ENCODE results near the gene HUS1. TPM values are rescaled to one million over a fixed set of nuclear protein-coding genes. Genes with fewer than 3 reads are reported as not detected.

The HUS1 gene
- polyA plus RNA-seq, 2 of the 4 experiments (the other 2 are of a cell fraction) = 18.0 to 39.8 TPM

DNA sequence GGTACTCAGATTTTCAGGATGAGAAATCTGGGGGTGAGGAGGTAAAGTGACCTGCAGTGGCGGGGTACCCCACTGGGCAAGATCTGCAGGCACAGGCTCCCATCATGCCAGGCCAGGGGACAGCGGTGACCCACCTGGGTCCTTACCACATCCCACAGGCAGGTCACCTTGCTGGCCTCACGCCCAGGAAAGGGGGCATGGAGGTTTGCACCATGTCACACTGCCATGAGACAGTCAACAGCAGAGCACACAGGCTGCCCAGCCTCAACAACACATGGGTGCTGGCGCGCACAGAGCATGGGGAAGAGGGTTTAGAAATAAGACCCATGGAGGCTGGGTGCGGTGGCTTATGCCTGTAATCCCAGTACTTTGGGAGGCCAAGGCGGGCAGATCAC, 32.1 kb downstream of the HUS1 start:
- ATAC-seq = no peak
- ChIA-PET CTCF (interaction anchor here (1.0 to 5.9 kb wide), 6 partner anchors 20 to 208 kb away, joined by 3 to 46 read pairs (median 3); no protein-coding TSS in a partner anchor), POLR2A (no interaction called here)
- WGBS (ENCODE audit: missing lambda C conversion rate) = 90% methylated on average over 5 of the region's 7 CpGs
- no peak for FAIRE-seq
- no peak for DNase-seq (ENCODE audit: low read depth in 1 of 2, low spot score in 1 of 2)
- H3K4me1 ChIP-seq = 0 out of 3 replicates have a peak, but pooled peaks cover 3% of the 10 kb centered on the region
- H3K4me3 ChIP-seq = no peak overlapping the region
- no peak overlapping the region for H3K27ac ChIP-seq
- no peak overlapping the region for H3K4me2 ChIP-seq
- H3K9me3 ChIP-seq = no peaks in the 10 kb centered on the region
- no peak for TF ChIP-seq ZSCAN20 (CRISPR knock-in tag; IDR thresholded peaks at IDR 0.05)
- no peak for TF ChIP-seq NPAS2 (CRISPR knock-in tag; IDR thresholded peaks at IDR 0.05; ENCODE audit: borderline replicate concordance)
- TF ChIP-seq PHF8 (IDR thresholded peaks at IDR 0.05; ENCODE audit: borderline replicate concordance, low read depth) = no peak

DNA sequence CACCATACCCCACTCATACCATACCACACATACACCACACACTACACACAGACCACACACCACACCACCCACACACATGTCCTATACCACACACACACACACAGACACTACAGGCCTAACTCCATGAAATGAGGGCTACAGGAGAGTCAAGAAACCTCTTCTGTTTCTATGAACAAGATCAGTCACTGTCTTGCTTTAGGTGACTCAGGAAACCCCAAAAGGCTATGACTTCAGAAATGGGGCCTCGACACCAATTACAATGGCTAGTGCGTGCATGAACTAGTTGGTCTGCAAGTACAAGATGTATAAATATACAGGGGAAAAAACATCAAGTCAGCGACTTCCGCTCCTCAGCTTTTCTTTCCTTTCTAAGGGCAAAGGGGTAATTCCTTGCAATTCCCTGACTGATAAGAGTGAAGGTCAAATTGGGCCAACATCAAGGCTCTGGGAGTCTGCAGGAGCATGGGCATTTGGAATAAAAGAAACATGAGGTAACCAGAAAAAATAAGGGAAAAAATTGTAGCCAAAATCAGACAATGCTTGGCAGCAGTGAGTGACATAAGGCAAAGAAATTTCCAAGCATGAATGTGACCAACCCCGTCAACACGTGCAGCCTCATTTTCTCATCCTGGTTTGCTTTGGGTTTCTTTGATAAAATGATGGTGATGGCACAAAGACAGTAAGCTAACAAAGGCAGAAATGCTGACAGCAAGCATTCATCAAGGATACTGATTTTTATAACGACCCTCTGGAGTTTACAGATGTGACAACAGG, 32.6 kb downstream of the HUS1 start:
- DNase-seq (ENCODE audit: low read depth in 1 of 2, low spot score in 1 of 2) = no peak
- H3K4me1 ChIP-seq = peaks cover 5% of the 10 kb centered on the region; the same call in 1 of the 3 replicates
- no peak for ATAC-seq
- H3K27ac ChIP-seq = no peak overlapping the region
- H3K9me3 ChIP-seq = no peaks in the 10 kb centered on the region
- POLR2A ChIA-PET = no interaction called here
- CTCF ChIA-PET = interaction anchor here (1.6 to 5.9 kb wide), 3 partner anchors 128 to 209 kb away, joined by 3 to 46 read pairs (median 26); no protein-coding TSS in a partner anchor
- TF ChIP-seq MAFK (IDR thresholded peaks at IDR 0.05; ENCODE audit: partially characterized antibody) = peak; percentile 13
- TF ChIP-seq, protein P1, sequence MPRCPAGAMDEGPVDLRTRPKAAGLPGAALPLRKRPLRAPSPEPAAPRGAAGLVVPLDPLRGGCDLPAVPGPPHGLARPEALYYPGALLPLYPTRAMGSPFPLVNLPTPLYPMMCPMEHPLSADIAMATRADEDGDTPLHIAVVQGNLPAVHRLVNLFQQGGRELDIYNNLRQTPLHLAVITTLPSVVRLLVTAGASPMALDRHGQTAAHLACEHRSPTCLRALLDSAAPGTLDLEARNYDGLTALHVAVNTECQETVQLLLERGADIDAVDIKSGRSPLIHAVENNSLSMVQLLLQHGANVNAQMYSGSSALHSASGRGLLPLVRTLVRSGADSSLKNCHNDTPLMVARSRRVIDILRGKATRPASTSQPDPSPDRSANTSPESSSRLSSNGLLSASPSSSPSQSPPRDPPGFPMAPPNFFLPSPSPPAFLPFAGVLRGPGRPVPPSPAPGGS (IDR thresholded peaks at IDR 0.05) = no peak
- WGBS (ENCODE audit: missing lambda C conversion rate) = 81% methylated on average over 7 of the region's 7 CpGs
- no peak overlapping the region for H3K4me2 ChIP-seq
- FAIRE-seq = no peak
- no peak overlapping the region for H3K4me3 ChIP-seq

DNA sequence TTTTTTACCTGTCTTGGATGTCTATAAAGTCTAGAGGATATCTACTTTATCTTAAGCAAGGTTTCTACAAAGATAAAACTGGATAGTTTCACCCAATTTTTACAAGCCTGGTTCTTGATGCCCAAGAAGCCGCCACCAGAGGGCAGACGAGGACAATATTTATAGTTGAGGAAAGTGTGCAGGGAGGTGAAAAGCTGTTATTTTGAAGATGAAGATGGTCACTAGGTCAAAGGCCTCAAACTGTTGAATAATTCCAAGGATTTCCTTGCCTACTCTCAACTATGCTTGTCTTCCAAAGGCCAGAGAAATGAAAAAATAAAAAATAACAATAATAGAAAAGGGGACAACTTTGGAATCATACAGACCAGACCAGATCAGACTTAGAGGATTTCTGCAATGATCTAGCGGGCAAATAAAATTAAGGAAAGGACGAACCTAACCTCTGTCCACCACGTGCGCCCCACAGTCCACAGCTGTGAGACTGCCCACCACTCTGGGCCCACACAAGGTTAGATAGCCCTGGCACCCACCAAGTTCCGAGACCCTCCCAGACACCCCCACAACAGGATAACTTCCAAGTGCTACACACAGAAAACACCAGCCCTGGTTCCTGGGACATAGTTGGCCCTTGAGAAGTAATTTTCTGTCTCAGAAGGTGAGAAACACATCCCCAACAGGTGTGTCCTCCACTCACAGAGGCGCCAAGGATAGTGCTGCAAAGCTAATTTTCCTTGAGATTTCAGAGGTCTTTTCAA, 34.0 kb downstream of the HUS1 start:
- H3K27ac ChIP-seq = no peak overlapping the region
- 33% methylated on average over 8 of the region's 8 CpGs for WGBS (ENCODE audit: missing lambda C conversion rate)
- TF ChIP-seq SMC3 (IDR thresholded peaks at IDR 0.05) = peak; percentile 92
- TF ChIP-seq, protein P2, sequence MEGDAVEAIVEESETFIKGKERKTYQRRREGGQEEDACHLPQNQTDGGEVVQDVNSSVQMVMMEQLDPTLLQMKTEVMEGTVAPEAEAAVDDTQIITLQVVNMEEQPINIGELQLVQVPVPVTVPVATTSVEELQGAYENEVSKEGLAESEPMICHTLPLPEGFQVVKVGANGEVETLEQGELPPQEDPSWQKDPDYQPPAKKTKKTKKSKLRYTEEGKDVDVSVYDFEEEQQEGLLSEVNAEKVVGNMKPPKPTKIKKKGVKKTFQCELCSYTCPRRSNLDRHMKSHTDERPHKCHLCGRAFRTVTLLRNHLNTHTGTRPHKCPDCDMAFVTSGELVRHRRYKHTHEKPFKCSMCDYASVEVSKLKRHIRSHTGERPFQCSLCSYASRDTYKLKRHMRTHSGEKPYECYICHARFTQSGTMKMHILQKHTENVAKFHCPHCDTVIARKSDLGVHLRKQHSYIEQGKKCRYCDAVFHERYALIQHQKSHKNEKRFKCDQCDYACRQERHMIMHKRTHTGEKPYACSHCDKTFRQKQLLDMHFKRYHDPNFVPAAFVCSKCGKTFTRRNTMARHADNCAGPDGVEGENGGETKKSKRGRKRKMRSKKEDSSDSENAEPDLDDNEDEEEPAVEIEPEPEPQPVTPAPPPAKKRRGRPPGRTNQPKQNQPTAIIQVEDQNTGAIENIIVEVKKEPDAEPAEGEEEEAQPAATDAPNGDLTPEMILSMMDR (IDR thresholded peaks at IDR 0.05) = peak; percentile 91
- peak; percentile 86 to 88 for TF ChIP-seq RAD21 (conservative IDR thresholded peaks at IDR 0.05 in 1 of 2, IDR thresholded peaks at IDR 0.05 in 1 of 2)
- TF ChIP-seq, protein P3, sequence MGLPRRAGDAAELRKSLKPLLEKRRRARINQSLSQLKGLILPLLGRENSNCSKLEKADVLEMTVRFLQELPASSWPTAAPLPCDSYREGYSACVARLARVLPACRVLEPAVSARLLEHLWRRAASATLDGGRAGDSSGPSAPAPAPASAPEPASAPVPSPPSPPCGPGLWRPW (IDR thresholded peaks at IDR 0.05) = no peak
- TF ChIP-seq BHLHE40 (IDR thresholded peaks at IDR 0.05; ENCODE audit: low read depth, low read length) = no peak
- TF ChIP-seq FOSL2 (IDR thresholded peaks at IDR 0.05) = no peak
- TF ChIP-seq FOSL2 (CRISPR knock-in tag; IDR thresholded peaks at IDR 0.05) = no peak
- no peak overlapping the region for H3K4me3 ChIP-seq
- FAIRE-seq = no peak
- CTCF ChIA-PET = interaction anchor here (0.5 to 4.5 kb wide), 60 partner anchors 8 to 791 kb away, joined by 3 to 66 read pairs (median 3); no protein-coding TSS in a partner anchor
- no peaks in the 10 kb centered on the region for H3K9me3 ChIP-seq
- DNase-seq (ENCODE audit: low read depth in 1 of 2, low spot score in 1 of 2) = peak; percentile 62 to 71
- POLR2A ChIA-PET = no interaction called here
- peak; percentile 70 to 82; a peak in 5 of 6 replicates for ATAC-seq
- H3K4me2 ChIP-seq = no peak overlapping the region
- H3K4me1 ChIP-seq = peaks cover 13% of the 10 kb centered on the region

Data from A549 (cell line).